ENCODE measurements around the gene WDFY4. TPM values are rescaled to one million over a fixed set of nuclear protein-coding genes. Genes with fewer than 3 reads are reported as not detected.

WDFY4 gene
- total RNA-seq, 1 experiment from 2014 or later: not detected

DNA sequence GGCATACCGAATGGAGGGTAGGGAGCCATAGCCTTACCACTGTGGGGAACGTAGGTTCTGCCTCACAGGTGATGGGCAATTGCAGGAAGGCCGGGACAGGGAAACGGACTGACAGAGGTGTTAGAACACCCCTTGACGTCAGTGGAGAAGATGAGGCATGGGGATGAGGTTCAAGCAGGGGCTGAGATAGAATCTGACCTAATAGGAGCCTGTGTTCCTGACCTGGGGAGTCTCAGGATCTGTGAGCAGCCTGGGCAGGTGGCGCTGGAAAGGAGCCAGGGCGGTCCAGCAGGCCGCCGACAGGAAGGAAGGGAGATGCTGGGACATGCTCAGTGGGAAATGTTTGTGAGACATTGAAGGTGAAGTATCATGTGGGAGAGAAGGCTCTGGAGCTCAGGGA, 109.4 kb downstream of the WDFY4 start:
- Mint-ChIP-seq H3K27me3 (ENCODE audit: low read depth) (peaks cover 20% of the 10 kb centered on the region), H3K4me1 (no peaks in the 10 kb centered on the region), H3K4me3 (no peak overlapping the region), H3K36me3 (ENCODE audit: insufficient read depth in 1 of 3, low read depth in 3 of 3) (no peaks in the 10 kb centered on the region), H3K9me3 (no peaks in the 10 kb centered on the region), H3K27ac (no peak overlapping the region)
- H2BK120ac ChIP-seq (ENCODE audit: low read depth, low read length, poor library complexity, severe bottlenecking): no peak overlapping the region
- H3K27ac ChIP-seq (ENCODE audit: insufficient read length, low read depth, low read length): no peak overlapping the region
- no peak overlapping the region for H3K4me2 ChIP-seq (ENCODE audit: insufficient read depth, insufficient read length, low read length)
- H3K27me3 ChIP-seq (ENCODE audit: insufficient read depth, low read length): 0 out of 2 replicates have a peak, but pooled peaks cover 2% of the 10 kb centered on the region
- H3K56ac ChIP-seq (ENCODE audit: insufficient read length, low read depth, low read length): no peak overlapping the region
- H3T11ph ChIP-seq (ENCODE audit: low read length): no peak overlapping the region
- no peak overlapping the region for H3K18ac ChIP-seq (ENCODE audit: insufficient read length, low read depth, low read length)
- H4K20me1 ChIP-seq (ENCODE audit: control insufficient read depth, insufficient read depth, insufficient read length): no peaks in the 10 kb centered on the region
- H3K4me1 ChIP-seq (ENCODE audit: insufficient read depth, low read length): no peaks in the 10 kb centered on the region
- no CpG with 5 or more reads among the region's 9 CpGs for WGBS (ENCODE audit: extremely low coverage, insufficient read length, low lambda C conversion rate)
- H2BK20ac ChIP-seq (ENCODE audit: low read depth, low read length, poor library complexity, severe bottlenecking): no peak overlapping the region
- H2BK5ac ChIP-seq (ENCODE audit: insufficient read length, low read length): no peak overlapping the region
- H3K79me1 ChIP-seq (ENCODE audit: insufficient read depth, low read depth, low read length, poor library complexity, severe bottlenecking): no peaks in the 10 kb centered on the region
- no peak overlapping the region for H4K8ac ChIP-seq (replicated peaks; ENCODE audit: insufficient read length, low read depth, low read length)
- H3K23ac ChIP-seq (ENCODE audit: insufficient read length, low read depth, low read length): no peak overlapping the region
- no peak overlapping the region for H4K5ac ChIP-seq (ENCODE audit: insufficient read length, low read depth, low read length)
- H3K23me2 ChIP-seq (ENCODE audit: insufficient read length, low read depth, low read length, poor library complexity, severe bottlenecking): no peaks in the 10 kb centered on the region
- no peak overlapping the region for H4K91ac ChIP-seq (ENCODE audit: insufficient read length, low read depth, low read length)
- no peak overlapping the region; the same call in 1 of the 2 replicates for H3K14ac ChIP-seq (ENCODE audit: insufficient read depth, low read length)
- H2AFZ ChIP-seq (ENCODE audit: low read length): no peak overlapping the region
- H3K9ac ChIP-seq (ENCODE audit: extremely low read depth, insufficient read length, low read length): no peak overlapping the region
- DNase-seq: no peak
- no peak for TF ChIP-seq CTCF (conservative IDR thresholded peaks at IDR 0.05)
- no peak overlapping the region for H2BK12ac ChIP-seq (ENCODE audit: insufficient read length, low read depth, low read length)
- H2AK5ac ChIP-seq (ENCODE audit: insufficient read length, low read length): no peak overlapping the region
- H2BK15ac ChIP-seq (ENCODE audit: low read depth, low read length): no peak overlapping the region
- H3K79me2 ChIP-seq (ENCODE audit: insufficient read depth, low read length): no peaks in the 10 kb centered on the region
- no peak overlapping the region for H3K4ac ChIP-seq (ENCODE audit: low read depth, low read length)
- H3K9me3 ChIP-seq (ENCODE audit: control insufficient read depth, low read depth, low read length): no peaks in the 10 kb centered on the region

Measured in H9 (cell line).